Epithelial cell of prostate (primary cell): ENCODE results near the gene ERMP1.
A peak's percentile ranks its signal among the peaks of the same experiment; 100 is the strongest.
"Not testable (repeated sequence)": the region's sequence is repeated elsewhere in the genome, so short reads cannot be mapped to it uniquely, and the experiment has no call there.

Experiments used
- DNase-seq: peaks from one replicate; pipeline ENCODE4 v3.0.0-alpha.2; 2011; ENCODE audit warnings: low read depth, low spot score
- H3K27ac ChIP-seq: fragments of 450-650 bp; 2 replicates; pipeline ENCODE4 v1.5.1; 2017; ENCODE audit warnings: mild to moderate bottlenecking

The ERMP1 gene, protein sequence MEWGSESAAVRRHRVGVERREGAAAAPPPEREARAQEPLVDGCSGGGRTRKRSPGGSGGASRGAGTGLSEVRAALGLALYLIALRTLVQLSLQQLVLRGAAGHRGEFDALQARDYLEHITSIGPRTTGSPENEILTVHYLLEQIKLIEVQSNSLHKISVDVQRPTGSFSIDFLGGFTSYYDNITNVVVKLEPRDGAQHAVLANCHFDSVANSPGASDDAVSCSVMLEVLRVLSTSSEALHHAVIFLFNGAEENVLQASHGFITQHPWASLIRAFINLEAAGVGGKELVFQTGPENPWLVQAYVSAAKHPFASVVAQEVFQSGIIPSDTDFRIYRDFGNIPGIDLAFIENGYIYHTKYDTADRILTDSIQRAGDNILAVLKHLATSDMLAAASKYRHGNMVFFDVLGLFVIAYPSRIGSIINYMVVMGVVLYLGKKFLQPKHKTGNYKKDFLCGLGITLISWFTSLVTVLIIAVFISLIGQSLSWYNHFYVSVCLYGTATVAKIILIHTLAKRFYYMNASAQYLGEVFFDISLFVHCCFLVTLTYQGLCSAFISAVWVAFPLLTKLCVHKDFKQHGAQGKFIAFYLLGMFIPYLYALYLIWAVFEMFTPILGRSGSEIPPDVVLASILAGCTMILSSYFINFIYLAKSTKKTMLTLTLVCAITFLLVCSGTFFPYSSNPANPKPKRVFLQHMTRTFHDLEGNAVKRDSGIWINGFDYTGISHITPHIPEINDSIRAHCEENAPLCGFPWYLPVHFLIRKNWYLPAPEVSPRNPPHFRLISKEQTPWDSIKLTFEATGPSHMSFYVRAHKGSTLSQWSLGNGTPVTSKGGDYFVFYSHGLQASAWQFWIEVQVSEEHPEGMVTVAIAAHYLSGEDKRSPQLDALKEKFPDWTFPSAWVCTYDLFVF

GRCh38 chr9:5832538-5833529 lies at the start of gene ERMP1:
TSS of gene ERMP1 (minus strand) at chr9:5833117. CDS start at chr9:5833027, 90 bp downstream.
- no peak for DNase-seq
- H3K27ac ChIP-seq, result peak within 1 kb of the TSS; percentile 51

DNA sequence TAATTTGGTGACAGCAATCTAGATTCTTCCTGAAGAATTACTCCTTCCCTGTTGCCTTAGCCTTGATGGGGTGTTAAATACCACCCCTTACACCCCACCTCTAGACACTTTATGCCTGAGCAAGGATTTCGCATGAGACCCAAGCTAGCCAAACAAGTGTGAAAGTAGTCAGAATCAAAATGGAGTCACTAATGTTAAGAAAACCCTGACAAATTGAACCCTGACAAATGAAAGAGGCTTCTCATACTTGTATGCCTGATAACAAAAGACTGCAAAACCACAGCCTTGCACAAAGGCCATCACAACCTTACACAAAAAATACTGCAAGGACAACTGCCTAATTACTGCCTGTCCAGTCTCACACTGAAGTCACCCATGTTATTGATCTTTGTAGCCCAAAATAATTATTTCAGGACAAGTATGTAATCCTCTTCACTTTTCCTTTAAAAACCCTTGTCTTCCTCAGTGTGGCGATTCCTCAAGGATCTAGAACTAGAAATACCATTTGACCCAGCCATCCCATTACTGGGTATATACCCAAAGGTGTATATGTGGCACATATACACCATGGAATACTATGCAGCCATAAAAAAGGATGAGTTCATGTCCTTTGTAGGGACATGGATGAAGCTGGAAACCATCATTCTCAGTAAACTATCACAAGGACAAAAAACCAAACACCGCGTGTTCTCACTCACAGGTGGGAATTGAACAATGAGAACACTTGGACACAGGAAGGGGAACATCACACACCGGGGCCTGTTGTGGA lies 49.5 kb upstream of the ERMP1 start:
- H3K27ac ChIP-seq, DNase-seq: not testable (repeated sequence)

DNA sequence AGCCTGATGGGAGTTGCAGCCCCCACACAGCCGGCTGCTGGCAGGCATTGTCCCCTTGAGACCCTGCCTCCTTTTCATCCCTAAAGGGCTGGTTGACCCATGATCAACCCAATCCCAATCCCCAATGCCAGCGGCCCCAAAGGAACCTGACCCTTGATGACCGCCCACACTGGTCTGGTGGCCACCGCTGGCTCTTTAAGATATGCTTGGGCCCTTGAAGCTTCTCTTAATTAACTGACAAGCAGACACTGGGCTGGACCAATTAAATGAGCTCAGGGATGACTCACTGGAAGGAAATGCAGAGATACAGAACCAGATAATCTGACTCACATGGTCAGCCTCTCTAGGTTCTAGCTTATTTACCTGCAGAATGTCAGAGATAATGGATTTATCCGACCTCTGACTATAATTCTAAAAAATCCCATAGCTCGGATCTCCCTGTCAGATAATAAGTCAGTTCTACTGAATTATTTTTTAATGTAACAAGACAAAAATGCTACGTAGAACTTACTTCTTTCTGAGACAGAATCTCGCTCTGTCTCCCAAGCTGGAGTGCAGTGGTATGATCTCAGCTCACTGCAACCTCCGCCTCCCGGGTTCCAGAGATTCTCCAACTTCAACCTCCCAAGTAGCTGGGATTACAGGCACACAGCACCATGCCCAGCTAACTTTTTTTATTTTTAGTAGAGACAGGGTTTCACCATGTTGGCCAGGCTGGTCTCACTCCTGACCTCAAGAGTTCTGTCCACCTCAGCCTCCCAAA lies 46.7 kb upstream of the ERMP1 start:
- peak; percentile 48 for DNase-seq
- H3K27ac ChIP-seq, result peak overlapping the region; percentile 33

DNA sequence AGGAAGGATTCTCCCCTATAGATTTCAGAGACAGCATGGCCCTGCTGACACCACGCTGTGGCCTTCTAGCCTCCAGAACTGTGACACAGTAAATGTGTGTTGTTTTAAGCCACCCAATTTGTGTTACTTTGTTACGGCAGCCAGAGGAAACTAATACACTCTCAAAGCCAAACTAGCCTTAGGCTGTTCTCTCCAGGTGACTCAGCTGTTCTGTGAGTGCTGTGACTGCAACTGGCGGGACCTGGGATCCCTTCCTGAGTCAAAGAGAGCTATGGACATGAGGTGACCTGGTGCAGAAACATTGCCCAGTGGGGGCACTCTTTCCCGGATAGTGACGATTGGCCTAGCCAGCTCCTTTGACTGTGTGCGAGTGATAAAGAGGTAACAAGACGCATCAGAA lies 43.8 kb upstream of the ERMP1 start:
- DNase-seq, result no peak

GRCh38 chr9:5876026-5876425 lies 43.1 kb upstream of the ERMP1 start:
- no peak for DNase-seq
- H3K27ac ChIP-seq, result no peak overlapping the region

More for the DNA sequence above, 43.8 kb upstream of the ERMP1 start:
- no peak overlapping the region for H3K27ac ChIP-seq

DNA sequence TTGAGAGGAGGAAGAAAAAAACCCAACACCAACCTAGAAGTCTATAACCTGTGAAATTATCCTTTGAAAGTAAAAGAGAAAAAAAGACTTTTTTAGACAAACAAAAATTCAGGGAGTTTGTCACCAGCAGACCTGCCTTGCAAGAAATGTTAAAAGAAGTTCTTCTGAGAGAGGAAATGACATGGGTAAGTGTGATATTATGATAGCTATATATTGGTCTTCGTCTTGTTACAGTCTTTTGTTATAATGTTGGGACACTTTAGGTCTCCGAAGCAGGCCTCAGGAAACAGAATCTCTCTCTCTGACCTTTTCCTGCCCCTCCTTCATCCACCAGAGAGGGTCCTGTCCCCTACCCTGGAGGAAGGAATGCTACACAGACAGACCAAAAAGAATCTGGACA lies 41.1 kb upstream of the ERMP1 start:
- DNase-seq, result no peak
- no peak overlapping the region for H3K27ac ChIP-seq

GRCh38 chr9:5873439-5873838 lies 40.5 kb upstream of the ERMP1 start:
- no peak for DNase-seq
- no peak overlapping the region for H3K27ac ChIP-seq

GRCh38 chr9:5872511-5872910 lies 39.6 kb upstream of the ERMP1 start:
- H3K27ac ChIP-seq, result no peak overlapping the region
- no peak for DNase-seq

DNA sequence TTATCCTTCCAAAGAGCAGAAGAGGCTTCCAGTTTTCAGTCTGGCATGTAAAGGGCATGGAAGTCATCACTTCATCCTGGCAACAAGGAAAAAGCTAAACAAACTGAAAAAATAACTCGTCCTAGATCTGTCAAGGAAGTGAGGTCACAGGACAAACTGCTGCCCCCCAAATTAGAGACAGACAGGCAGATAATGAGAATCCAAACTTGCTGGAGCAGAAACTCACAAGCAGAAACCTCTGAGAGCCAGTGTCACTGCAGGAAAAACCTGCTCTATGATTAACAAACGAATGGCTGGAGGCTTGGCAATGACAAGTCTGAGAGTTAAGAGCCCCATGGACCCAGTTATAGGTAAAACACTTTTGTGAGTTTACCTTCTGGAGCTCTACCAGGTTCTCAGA lies 38.9 kb upstream of the ERMP1 start:
- DNase-seq, result no peak
- H3K27ac ChIP-seq, result no peak overlapping the region

DNA sequence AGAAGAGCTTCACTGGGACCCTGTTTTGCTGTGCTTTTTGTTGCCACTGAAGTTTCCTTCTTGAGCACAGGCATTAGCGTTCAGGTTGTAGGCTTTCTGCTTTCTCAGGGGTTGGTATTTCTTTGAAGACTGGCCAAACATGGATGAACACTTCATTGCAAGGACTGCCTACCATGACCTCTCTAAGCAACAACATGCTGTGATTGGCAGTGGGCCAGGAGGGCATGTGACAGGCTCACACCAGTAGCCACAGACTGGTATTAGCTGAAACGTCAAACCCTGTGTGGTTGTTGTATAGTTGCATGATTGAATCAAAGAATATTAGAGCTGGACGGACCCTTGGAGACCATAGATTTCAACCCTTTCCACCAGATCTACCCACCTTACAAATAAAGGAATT lies 37.8 kb upstream of the ERMP1 start:
- no peak overlapping the region for H3K27ac ChIP-seq
- no peak for DNase-seq

GRCh38 chr9:5870020-5870339 lies 37.1 kb upstream of the ERMP1 start:
- H3K27ac ChIP-seq, result no peak overlapping the region
- DNase-seq, result no peak

DNA sequence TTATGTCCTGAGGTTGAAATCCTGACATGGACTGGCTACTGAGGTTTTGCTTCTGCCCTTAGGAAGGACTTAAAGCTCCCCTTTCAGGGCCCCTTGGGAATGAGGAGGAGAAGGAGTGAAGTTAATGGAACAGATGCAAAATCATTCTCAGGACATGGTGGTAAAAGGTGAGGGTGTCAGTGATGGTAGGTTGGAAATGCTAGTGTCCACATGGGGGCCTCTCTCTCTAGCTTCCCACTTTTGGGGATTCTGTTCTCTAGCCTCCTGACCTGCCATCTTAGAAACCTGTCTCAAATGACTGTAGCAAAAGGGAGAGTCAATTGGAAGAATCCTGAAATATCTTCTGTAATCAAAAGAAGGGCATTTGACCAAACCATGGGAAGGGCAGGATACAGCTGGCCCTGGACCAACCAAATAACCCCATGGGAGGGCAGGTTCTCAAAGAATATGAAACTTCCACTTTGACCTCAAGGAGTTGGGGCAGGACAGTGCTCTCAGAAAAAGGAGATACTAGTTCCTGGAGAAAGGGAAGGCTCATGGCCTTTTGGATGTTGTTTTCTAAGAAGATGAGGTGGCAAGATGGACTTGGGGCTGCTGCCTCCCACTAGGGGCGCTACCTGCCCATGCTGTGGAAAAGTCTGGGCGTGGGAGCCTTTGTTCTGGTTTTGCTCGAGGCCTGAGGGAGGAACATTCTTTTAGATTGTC lies 36.5 kb upstream of the ERMP1 start:
- DNase-seq, result no peak

DNA sequence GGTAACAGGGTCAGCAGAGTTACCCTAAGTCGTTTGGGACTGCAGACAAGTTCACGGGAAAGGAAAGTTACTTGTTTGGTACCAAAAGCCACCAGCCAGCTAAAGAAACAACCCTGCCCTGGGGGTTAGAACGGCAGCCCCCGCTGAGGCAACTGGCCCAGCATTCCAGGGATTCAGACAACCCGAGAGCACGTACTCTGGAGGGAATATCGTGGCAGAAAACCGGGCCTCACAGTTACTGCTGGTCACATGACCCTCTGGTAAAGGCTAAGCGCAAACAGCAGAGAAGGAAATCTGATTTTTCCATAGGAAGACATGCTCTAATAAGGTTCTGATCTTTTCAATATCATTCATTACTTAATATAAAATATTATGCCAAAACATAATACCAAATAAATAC lies 35.3 kb upstream of the ERMP1 start:
- no peak overlapping the region for H3K27ac ChIP-seq
- no peak for DNase-seq

More for the DNA sequence above, 36.5 kb upstream of the ERMP1 start:
- H3K27ac ChIP-seq, result no peak overlapping the region

DNA sequence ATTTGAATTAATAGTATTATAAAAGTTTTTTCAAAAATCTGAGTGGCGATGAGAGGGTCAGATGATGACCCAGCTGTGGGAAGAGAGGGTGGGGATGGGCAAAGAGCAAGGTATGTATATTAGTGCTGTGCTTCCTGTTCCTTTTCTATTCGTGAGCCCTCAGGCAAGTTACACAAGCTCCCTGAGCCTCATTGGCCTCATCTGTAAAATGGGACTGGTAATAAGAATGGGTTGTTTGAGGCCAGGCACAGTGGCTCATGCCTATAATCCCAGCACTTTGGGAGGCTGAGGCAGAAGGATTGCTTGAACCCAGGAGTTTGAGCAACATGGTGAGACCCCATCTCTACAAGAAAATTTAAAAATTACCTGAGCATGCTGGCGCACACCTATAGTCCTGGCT lies 33.8 kb upstream of the ERMP1 start:
- DNase-seq, result no peak
- no peak overlapping the region for H3K27ac ChIP-seq

DNA sequence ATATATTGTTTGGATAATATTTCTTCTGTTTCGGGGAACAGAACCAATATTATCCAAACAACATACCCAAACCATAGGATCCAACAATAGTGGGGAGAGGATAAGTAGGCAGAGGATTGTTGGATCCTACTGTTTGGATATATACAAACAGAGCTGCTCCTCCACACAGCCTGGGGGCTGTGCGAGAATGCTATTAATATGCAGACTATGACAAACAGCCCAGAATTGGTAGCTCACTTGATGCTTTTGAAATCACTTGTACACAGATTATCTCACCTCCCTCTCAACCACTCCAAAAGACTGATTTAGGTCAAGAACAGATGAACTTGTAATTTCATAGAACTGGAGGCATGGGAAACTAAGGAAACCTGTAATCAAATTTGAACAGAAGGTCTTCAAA lies 33.4 kb upstream of the ERMP1 start:
- H3K27ac ChIP-seq, result no peak overlapping the region
- no peak for DNase-seq

- no peak overlapping the region for H3K27ac ChIP-seq
- DNase-seq, result no peak
These were observed 31.5 kb upstream of the ERMP1 start for GRCh38 chr9:5864446-5864845.

DNA sequence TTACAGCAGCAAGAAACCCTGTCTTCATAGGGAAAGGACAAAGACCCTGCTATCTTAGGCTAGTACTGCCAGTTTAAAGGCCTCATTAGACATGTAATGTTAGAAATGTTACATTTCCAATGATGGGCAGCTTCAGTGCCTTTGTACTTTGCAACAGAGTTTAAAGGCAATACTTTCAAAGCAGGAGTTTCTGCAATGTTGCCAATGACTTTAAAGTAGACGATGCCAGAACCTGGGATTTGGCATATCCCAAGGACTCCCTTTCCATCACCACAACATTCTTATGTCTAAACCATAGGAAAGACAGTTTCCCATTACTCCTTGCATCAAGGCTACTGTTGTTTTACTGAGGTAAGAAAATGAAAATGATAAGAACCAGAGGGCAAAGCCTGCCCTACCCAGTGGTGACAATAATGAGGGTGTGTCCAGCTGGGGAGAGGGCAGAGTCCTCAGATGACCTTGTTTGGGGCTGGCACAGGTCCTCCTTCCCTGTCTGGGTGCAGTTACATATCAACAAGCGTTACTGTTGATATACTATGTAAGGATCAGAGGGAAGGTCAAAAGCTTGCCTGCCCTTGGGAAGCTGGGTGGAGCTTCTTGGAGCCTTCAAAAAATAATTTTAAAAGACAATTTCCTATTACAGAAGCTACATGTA lies 30.3 kb upstream of the ERMP1 start:
- no peak for DNase-seq
- H3K27ac ChIP-seq, result no peak overlapping the region

DNA sequence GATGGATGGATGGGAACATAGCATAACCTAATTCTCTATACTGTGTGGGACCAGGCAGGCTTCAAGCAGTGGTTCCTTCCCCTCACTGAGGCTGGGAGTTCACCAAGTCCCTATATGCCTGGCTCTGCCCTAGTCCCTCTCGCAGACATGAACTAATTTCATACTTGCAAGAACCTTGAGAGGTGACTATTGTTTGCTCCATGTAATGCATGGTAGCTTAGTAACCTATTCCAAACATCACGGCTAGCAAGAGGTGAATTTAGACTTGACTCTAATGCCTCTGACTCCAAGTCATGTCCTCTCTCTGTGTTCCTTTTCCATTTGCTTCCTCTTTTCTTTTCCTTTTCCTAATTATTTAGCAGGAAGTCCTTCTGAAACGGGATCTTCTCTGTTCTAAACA lies 25.9 kb upstream of the ERMP1 start:
- DNase-seq, result no peak
- H3K27ac ChIP-seq, result no peak overlapping the region
